Endodermal cell (in vitro differentiated cells): ENCODE results near the gene PREX1. TPM values are rescaled to one million over a fixed set of nuclear protein-coding genes. Genes with fewer than 3 reads are reported as not detected.

ENCODE experiments used
- DNase-seq: peaks from one replicate; pipeline ENCODE4 v3.0.0-alpha.2; 2017
- H3K27ac ChIP-seq: 2 replicates; pipeline ENCODE4 v1.5.1; 2013; ENCODE audit warnings: mild to moderate bottlenecking, low read depth, low read length, moderate library complexity
- H3K27me3 ChIP-seq: 2 replicates; pipeline ENCODE4 v1.6.1; 2013; ENCODE audit warnings: mild to moderate bottlenecking, low read length, moderate library complexity; ENCODE audit not compliant: insufficient read depth, control insufficient read depth, poor library complexity, severe bottlenecking
- H3K36me3 ChIP-seq: 2 replicates; pipeline ENCODE4 v1.7.0; 2013; ENCODE audit warnings: mild to moderate bottlenecking, low read length, moderate library complexity; ENCODE audit not compliant: control insufficient read depth, insufficient read depth
- H3K4me1 ChIP-seq: one replicate; pipeline ENCODE4 v1.7.0; 2013; ENCODE audit warnings: low read length; ENCODE audit not compliant: control insufficient read depth, insufficient read depth
- H3K4me3 ChIP-seq: 2 replicates; pipeline ENCODE4 v1.5.1; 2013; ENCODE audit warnings: mild to moderate bottlenecking, low read length, moderate library complexity
- H3K9ac ChIP-seq: 2 replicates; pipeline ENCODE4 v1.6.1; 2013; ENCODE audit warnings: mild to moderate bottlenecking, low read length, moderate library complexity; ENCODE audit not compliant: poor library complexity, severe bottlenecking; ENCODE audit errors: extremely low read depth
- H3K9me3 ChIP-seq: 2 replicates; pipeline ENCODE4 v1.6.1; 2013; ENCODE audit warnings: mild to moderate bottlenecking, low read length, moderate library complexity; ENCODE audit not compliant: control insufficient read depth
- H3K27ac Mint-ChIP-seq: 2 replicates; pipeline ENCODE4 v1.8.0; 2020; ENCODE audit warnings: mixed read lengths
- H3K27me3 Mint-ChIP-seq: 2 replicates; pipeline ENCODE4 v1.8.0; 2021; ENCODE audit warnings: mild to moderate bottlenecking, mixed read lengths; ENCODE audit not compliant: insufficient read depth
- H3K36me3 Mint-ChIP-seq: 2 replicates; pipeline ENCODE4 v1.8.0; 2020; ENCODE audit warnings: low read depth, mixed read lengths
- H3K4me1 Mint-ChIP-seq: 2 replicates; pipeline ENCODE4 v1.8.0; 2020; ENCODE audit warnings: mixed read lengths
- H3K4me3 Mint-ChIP-seq: 2 replicates; pipeline ENCODE4 v1.8.0; 2020; ENCODE audit warnings: mild to moderate bottlenecking, moderate library complexity, mixed read lengths
- H3K9me3 Mint-ChIP-seq: 2 replicates; pipeline ENCODE4 v1.8.0; 2020; ENCODE audit warnings: mild to moderate bottlenecking, mixed read lengths
- WGBS, 2 experiments: methylation state at CpG; one replicate each; pipeline versions ENCODE4 v1.1.5 to v1.1.7; 2013; ENCODE audit warnings: missing lambda C conversion rate in 2 of 2, mixed read lengths in 1 of 2; ENCODE audit not compliant: insufficient coverage in 1 of 2, insufficient read length in 1 of 2; 5-methylcytosine and 5-hydroxymethylcytosine counted together
- total RNA-seq, 2 donors: library from RNA; stranded (reverse); fragmentation: NEBNext Ultra II Directional in 1 of 2; extraction: Animal tissue kit (Norgen Biotek cat#: 25700) in 1 of 2; gene quantifications; 2 replicates in 1 of 2; 3 replicates in 1 of 2; pipeline ENCODE4 v1.2.1, GENCODE V29; 2021
- TF ChIP-seq, protein P1 (sequence below): fragments of 200-600 bp; sonication (generic); conservative IDR thresholded peaks from 2 replicates; pipeline ENCODE4 v1.5.0; 2021; ENCODE audit warnings: antibody characterized with exemption, mild to moderate bottlenecking

Gene PREX1
- total RNA-seq, 2 donors from 2014 or later = 65.3 to 70.5 TPM

DNA sequence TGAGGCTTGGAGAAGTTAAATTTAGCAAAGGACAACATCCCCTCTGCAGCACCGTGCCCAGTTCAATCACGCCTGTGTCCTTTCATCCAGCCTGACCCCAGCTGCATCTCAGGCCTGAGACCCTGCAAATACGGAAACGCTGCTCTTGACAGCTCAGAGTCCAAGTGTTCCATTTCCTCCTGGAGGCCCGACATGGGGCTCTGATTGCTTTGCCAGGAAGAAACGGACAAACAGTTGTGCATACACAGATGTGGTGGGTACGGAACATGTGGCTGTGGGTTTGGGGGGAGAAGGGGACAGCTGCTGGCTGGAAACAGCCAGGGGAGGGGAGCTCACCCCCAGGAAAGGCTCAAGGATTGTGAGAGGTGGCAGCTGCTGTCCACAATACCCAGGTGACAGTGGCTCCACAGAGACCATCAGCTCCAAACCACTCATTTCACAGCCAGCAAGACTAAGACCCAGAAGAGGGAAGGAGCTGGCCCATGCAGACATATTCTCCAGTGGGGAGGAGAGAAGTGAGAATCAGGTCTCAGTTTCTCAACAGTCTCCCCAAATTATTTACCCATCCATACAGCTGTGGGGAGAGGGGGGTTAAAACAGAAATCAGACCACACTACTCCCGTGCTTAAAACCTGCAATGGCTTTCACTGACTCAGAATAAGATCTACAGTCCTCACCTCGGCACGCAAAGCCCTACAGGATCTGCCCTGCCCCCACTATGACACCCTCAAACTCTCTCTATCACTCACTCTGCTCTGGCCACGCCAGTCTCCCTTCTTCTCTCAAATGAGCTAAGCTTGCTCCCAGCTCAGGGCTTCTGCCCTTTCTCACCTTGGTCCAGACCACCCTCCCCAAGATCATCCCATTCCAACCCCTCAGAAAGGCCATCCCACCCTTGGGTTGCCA, 89.1 kb downstream of the PREX1 start:
- H3K9me3 Mint-ChIP-seq = no peaks in the 10 kb centered on the region
- Histone ChIP-seq H3K9me3 (no peaks in the 10 kb centered on the region), H3K36me3 (peaks cover 80% of the 10 kb centered on the region), H3K27me3 (no peaks in the 10 kb centered on the region), H3K4me3 (no peak overlapping the region), H3K27ac (no peak overlapping the region), H3K4me1 (no peaks in the 10 kb centered on the region), H3K9ac (no peak overlapping the region)
- WGBS, 2 experiments = 95 to 96% methylated on average over 8 to 11 of the region's 11 CpGs
- H3K27ac Mint-ChIP-seq = peak overlapping the region; percentile 41
- H3K4me3 Mint-ChIP-seq = no peak overlapping the region
- no peaks in the 10 kb centered on the region for H3K27me3 Mint-ChIP-seq
- peaks cover 73% of the 10 kb centered on the region for H3K36me3 Mint-ChIP-seq
- TF ChIP-seq, protein P1, sequence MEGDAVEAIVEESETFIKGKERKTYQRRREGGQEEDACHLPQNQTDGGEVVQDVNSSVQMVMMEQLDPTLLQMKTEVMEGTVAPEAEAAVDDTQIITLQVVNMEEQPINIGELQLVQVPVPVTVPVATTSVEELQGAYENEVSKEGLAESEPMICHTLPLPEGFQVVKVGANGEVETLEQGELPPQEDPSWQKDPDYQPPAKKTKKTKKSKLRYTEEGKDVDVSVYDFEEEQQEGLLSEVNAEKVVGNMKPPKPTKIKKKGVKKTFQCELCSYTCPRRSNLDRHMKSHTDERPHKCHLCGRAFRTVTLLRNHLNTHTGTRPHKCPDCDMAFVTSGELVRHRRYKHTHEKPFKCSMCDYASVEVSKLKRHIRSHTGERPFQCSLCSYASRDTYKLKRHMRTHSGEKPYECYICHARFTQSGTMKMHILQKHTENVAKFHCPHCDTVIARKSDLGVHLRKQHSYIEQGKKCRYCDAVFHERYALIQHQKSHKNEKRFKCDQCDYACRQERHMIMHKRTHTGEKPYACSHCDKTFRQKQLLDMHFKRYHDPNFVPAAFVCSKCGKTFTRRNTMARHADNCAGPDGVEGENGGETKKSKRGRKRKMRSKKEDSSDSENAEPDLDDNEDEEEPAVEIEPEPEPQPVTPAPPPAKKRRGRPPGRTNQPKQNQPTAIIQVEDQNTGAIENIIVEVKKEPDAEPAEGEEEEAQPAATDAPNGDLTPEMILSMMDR = no peak
- no peaks in the 10 kb centered on the region for H3K4me1 Mint-ChIP-seq
- DNase-seq = no peak

- TF ChIP-seq, protein P1 = no peak
- Histone ChIP-seq H3K36me3 (peaks cover 79% of the 10 kb centered on the region), H3K4me1 (no peaks in the 10 kb centered on the region), H3K9ac (no peak overlapping the region), H3K4me3 (no peak overlapping the region), H3K27me3 (no peaks in the 10 kb centered on the region), H3K9me3 (no peaks in the 10 kb centered on the region), H3K27ac (no peak overlapping the region)
- H3K36me3 Mint-ChIP-seq = peaks cover 73% of the 10 kb centered on the region
- H3K9me3 Mint-ChIP-seq = no peaks in the 10 kb centered on the region
- no peak overlapping the region for H3K4me3 Mint-ChIP-seq
- H3K27ac Mint-ChIP-seq = peak overlapping the region; percentile 19
- no peaks in the 10 kb centered on the region for H3K27me3 Mint-ChIP-seq
- H3K4me1 Mint-ChIP-seq = no peaks in the 10 kb centered on the region
- no peak for DNase-seq
- 94 to 100% methylated on average over 2 to 3 of the region's 3 CpGs for whole genome bisulfite sequencing, 2 experiments
These were observed 89.8 kb downstream of the PREX1 start for GRCh38 chr20:48738094-48738398.

DNA sequence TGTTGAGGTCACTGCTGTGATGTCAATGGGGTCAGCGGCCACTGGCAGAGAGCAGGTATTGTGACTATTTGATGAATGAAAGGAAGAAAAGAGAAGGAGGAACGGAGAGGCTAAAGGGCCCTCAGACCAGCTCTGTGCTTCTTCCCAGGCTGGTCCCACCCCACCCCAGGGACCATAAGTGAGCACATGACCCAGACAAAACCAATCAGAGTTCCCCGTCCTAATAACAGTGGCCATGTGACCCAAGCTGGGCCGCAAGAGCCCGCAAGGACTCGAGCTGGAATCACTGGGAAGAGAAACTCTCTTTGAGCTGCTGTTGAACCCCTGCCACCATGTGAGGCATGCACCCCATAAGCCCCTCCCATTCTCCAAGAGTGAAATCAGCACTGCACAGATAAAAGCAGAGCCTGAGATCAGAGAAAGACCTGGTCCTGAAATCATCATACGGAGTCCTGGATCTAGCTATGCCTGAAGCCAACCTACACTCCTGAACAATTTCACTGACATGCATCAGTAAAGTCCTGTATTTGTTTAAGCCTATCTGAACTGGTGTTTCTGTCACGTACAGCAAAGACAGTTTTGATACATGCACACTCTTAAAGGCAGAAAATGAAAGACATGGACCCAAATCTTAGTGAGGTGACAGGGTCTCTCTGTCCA, 90.2 kb downstream of the PREX1 start:
- H3K27me3 Mint-ChIP-seq = no peaks in the 10 kb centered on the region
- no peaks in the 10 kb centered on the region for H3K27me3 ChIP-seq
- TF ChIP-seq, protein P1 = no peak
- no peak for DNase-seq
- no peak overlapping the region for H3K4me3 ChIP-seq
- H3K9ac ChIP-seq = no peak overlapping the region
- WGBS, 2 experiments = 87 to 92% methylated on average over 6 to 8 of the region's 8 CpGs
- H3K36me3 Mint-ChIP-seq = peaks cover 72% of the 10 kb centered on the region
- H3K27ac ChIP-seq = no peak overlapping the region
- no peaks in the 10 kb centered on the region for H3K4me1 ChIP-seq
- H3K4me1 Mint-ChIP-seq = no peaks in the 10 kb centered on the region
- H3K36me3 ChIP-seq = peaks cover 77% of the 10 kb centered on the region
- H3K4me3 Mint-ChIP-seq = no peak overlapping the region
- no peaks in the 10 kb centered on the region for H3K9me3 Mint-ChIP-seq
- no peak overlapping the region for H3K27ac Mint-ChIP-seq
- H3K9me3 ChIP-seq = no peaks in the 10 kb centered on the region
